ENCODE measurements around the gene NANOS3.

DNA sequence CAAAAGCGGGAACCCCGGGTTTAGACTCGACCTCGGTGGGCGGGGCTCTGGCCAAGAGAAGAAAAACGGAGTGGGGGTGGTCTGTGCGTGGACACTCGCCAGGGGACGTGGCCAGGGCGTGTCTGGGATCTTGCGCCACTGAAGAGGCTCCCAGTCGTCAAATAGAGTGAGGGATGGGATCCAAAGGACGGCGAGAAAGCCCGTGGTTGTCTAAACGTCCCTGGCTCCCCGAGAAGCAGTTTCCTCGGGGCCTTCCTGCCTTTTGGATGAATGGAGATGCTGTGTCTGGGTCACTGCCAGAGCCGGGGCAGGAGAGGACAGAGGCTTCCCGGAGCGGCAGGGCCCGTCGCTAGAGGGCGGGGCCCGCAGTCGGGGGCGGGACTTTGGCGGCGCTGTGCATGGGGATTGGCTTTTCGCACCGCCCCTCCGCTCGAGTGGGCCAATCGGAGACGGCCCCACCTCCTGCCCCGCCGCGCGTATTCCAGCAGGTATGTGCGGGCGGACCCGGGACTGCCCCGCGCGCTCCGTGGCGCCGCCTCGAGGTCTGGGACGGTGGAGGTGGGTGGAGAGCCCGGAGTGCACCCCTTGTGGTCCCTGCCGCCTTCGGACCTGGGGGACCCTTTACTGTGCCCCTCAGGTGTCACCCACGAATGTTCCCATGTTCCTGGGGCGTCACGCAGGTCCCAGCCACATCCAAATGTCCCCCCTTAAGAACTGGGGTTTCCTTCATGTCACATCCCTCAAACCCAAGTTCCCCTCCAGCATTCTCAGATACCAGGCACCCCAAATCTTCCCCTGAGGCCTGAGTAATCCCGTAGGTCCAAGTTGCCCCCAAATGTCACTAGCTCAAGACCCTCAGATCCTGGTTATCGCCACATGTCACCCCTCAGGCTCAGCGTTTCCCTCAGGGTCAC, 43.3 kb upstream of the NANOS3 start:
- TF ChIP-seq, protein P1, sequence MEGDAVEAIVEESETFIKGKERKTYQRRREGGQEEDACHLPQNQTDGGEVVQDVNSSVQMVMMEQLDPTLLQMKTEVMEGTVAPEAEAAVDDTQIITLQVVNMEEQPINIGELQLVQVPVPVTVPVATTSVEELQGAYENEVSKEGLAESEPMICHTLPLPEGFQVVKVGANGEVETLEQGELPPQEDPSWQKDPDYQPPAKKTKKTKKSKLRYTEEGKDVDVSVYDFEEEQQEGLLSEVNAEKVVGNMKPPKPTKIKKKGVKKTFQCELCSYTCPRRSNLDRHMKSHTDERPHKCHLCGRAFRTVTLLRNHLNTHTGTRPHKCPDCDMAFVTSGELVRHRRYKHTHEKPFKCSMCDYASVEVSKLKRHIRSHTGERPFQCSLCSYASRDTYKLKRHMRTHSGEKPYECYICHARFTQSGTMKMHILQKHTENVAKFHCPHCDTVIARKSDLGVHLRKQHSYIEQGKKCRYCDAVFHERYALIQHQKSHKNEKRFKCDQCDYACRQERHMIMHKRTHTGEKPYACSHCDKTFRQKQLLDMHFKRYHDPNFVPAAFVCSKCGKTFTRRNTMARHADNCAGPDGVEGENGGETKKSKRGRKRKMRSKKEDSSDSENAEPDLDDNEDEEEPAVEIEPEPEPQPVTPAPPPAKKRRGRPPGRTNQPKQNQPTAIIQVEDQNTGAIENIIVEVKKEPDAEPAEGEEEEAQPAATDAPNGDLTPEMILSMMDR (IDR thresholded peaks at IDR 0.05; ENCODE audit: insufficient read depth, low read length): peak; percentile 28
- TF ChIP-seq POLR2AphosphoS5 (IDR thresholded peaks at IDR 0.05; ENCODE audit: low read depth): peak; percentile 94

Measured in HL-60 (cell line).